OCI-LY7 (cell line): Measurements from ENCODE around the gene MAP3K19. TPM values are rescaled to one million over a fixed set of nuclear protein-coding genes. Genes with fewer than 3 reads are reported as not detected.
A peak's percentile ranks its signal among the peaks of the same experiment; 100 is the strongest.

ENCODE experiments used
- BruUV-seq: library from RNA; stranded (reverse); fragments of 400-500 nt; replicated peaks from 2 replicates; lab custom pipeline; 2021; lab: Mats Ljungman, UMichigan
- CTCF ChIA-PET: fragments of 300-600 bp; sonication (Branson Sonifier 250); formaldehyde crosslinking; loops from one replicate; lab custom pipeline; 2022; ENCODE audit warnings: antibody characterized with exemption; ENCODE audit not compliant: unreplicated experiment; lab: Charles Lee
- POLR2A ChIA-PET: fragments of 300-600 bp; sonication (Branson Sonifier 250); formaldehyde crosslinking; loops from one replicate; lab custom pipeline; 2022; ENCODE audit warnings: antibody characterized with exemption; lab: Charles Lee
- DNase-seq: peaks from one replicate; pipeline ENCODE4 v3.0.0-alpha.2; 2015; ENCODE audit warnings: low spot score
- H2AFZ ChIP-seq: fragments of 200-600 bp; sonication (generic), shearing (Covaris generic); 2 replicates; pipeline ENCODE4 v1.6.1; 2014; ENCODE audit warnings: mild to moderate bottlenecking, antibody characterized with exemption, low read length, moderate library complexity
- H3K27ac ChIP-seq: fragments of 200-600 bp; sonication (generic); 2 replicates; pipeline ENCODE4 v1.5.1; 2014; ENCODE audit warnings: mixed run types, low read depth, mild to moderate bottlenecking, moderate library complexity, low read length, inconsistent platforms; ENCODE audit not compliant: poor library complexity, severe bottlenecking
- H3K36me3 ChIP-seq: fragments of 200-600 bp; sonication (generic); 2 replicates; pipeline ENCODE4 v1.6.1; 2014; ENCODE audit warnings: mild to moderate bottlenecking, antibody characterized with exemption, low read length, moderate library complexity, mixed read lengths; ENCODE audit not compliant: insufficient read depth
- H3K4me1 ChIP-seq: fragments of 200-600 bp; sonication (generic); 2 replicates; pipeline ENCODE4 v1.5.1; 2014; ENCODE audit warnings: mild to moderate bottlenecking, low read length; ENCODE audit not compliant: insufficient read depth, poor library complexity, severe bottlenecking
- H3K4me2 ChIP-seq: fragments of 200-600 bp; sonication (generic); 2 replicates; pipeline ENCODE4 v1.6.1; 2014; ENCODE audit warnings: mild to moderate bottlenecking, low read length
- H3K4me3 ChIP-seq: fragments of 200-600 bp; sonication (generic); 2 replicates; pipeline ENCODE4 v1.5.1; 2014; ENCODE audit warnings: mild to moderate bottlenecking, low read depth, low read length; ENCODE audit not compliant: poor library complexity, severe bottlenecking
- H3K79me2 ChIP-seq: fragments of 200-600 bp; sonication (generic); 2 replicates; pipeline ENCODE4 v1.6.1; 2016; ENCODE audit warnings: low read depth, mild to moderate bottlenecking, low read length, moderate library complexity, mixed read lengths; ENCODE audit not compliant: insufficient read depth
- H3K9me2 ChIP-seq: fragments of 200-600 bp; sonication (generic); 2 replicates; pipeline ENCODE4 v1.6.1; 2016; ENCODE audit warnings: mild to moderate bottlenecking, low read length, mixed read lengths; ENCODE audit not compliant: insufficient read depth
- H3K9me3 ChIP-seq: fragments of 200-600 bp; sonication (generic); 2 replicates; pipeline ENCODE4 v1.6.1; 2014; ENCODE audit warnings: mild to moderate bottlenecking, mixed run types, low read length, mixed read lengths
- H4K20me1 ChIP-seq: fragments of 200-600 bp; sonication (generic); 2 replicates; pipeline ENCODE4 v1.6.1; 2014; ENCODE audit warnings: mild to moderate bottlenecking, antibody characterized with exemption, low read length, moderate library complexity, mixed read lengths; ENCODE audit not compliant: insufficient read depth
- CTCF ChIP-seq: fragments of 200-600 bp; sonication (generic); conservative IDR thresholded peaks from 2 replicates; pipeline ENCODE4 v1.5.1; 2014; ENCODE audit warnings: mild to moderate bottlenecking, antibody characterized with exemption, low read length, moderate library complexity, mixed read lengths
- EZH2phosphoT487 ChIP-seq: fragments of 200-600 bp; sonication (generic); IDR thresholded peaks from 2 replicates; pipeline ENCODE4 v1.6.1; 2018; ENCODE audit warnings: low read depth, borderline replicate concordance, mild to moderate bottlenecking, mixed run types, antibody characterized with exemption, low read length, moderate library complexity, mixed read lengths
- intact Hi-C: fragments of 100-400 bp; cut with micrococcal nuclease; formaldehyde crosslinking; loops from one replicate; pipeline ENCODE4 v1.10.0; 2022; ENCODE audit not compliant: unreplicated experiment
- total RNA-seq, 2 experiments: library from RNA; depleted of rRNA in 1 of 2; stranded (reverse); fragments of >200 nt in 1 of 2; shearing (Covaris generic) in 1 of 2; gene quantifications; 2 replicates each; pipeline ENCODE4 v1.2.3, GENCODE V29; 2014 to 2022

Gene MAP3K19
- total RNA-seq, 2 experiments from 2014 or later = not detected

GRCh38 chr2:134976074-134976702, 71.1 kb downstream of the MAP3K19 start:
- peaks cover 17% of the 10 kb centered on the region; the same call in 1 of the 2 replicates for H3K9me3 ChIP-seq
- H2AFZ ChIP-seq = 0 out of 2 replicates have a peak overlapping the region, but pooled peaks have one; percentile 38
- H3K79me2 ChIP-seq = no peaks in the 10 kb centered on the region
- H3K27ac ChIP-seq = no peak overlapping the region
- no TSS peak for BruUV-seq
- TF ChIP-seq EZH2phosphoT487 (no peak), CTCF (no peak)
- no peaks in the 10 kb centered on the region for H4K20me1 ChIP-seq
- ChIA-PET CTCF (no interaction called here), POLR2A (interaction anchor here (0.6 kb wide), 2 partner anchors 17 to 601 kb away, joined by 3 to 8 read pairs; no protein-coding TSS in a partner anchor)
- H3K4me3 ChIP-seq = no peak overlapping the region
- intact Hi-C loops = no loop called here
- no peak for DNase-seq
- H3K9me2 ChIP-seq = no peaks in the 10 kb centered on the region
- no peaks in the 10 kb centered on the region for H3K36me3 ChIP-seq
- peaks cover 5% of the 10 kb centered on the region for H3K4me1 ChIP-seq
- H3K4me2 ChIP-seq = no peak overlapping the region

- H4K20me1 ChIP-seq = no peaks in the 10 kb centered on the region
- peaks cover 17% of the 10 kb centered on the region; the same call in 1 of the 2 replicates for H3K9me3 ChIP-seq
- no peak overlapping the region for H3K4me2 ChIP-seq
- no peak overlapping the region for H3K4me3 ChIP-seq
- peaks cover 5% of the 10 kb centered on the region for H3K4me1 ChIP-seq
- TF ChIP-seq CTCF = no peak
- H3K27ac ChIP-seq = no peak overlapping the region
- no peaks in the 10 kb centered on the region for H3K36me3 ChIP-seq
- ChIA-PET CTCF (no interaction called here), POLR2A (no interaction called here)
- no peaks in the 10 kb centered on the region for H3K79me2 ChIP-seq
- peak; percentile 7 for DNase-seq
- H3K9me2 ChIP-seq = no peaks in the 10 kb centered on the region
- intact Hi-C loops = no loop called here
- no TSS peak for BruUV-seq
- H2AFZ ChIP-seq = no peak overlapping the region
These were observed 71.8 kb downstream of the MAP3K19 start for GRCh38 chr2:134975281-134976009.
